ENCODE measurements around the gene VAPB. TPM values are rescaled to one million over a fixed set of nuclear protein-coding genes. Genes with fewer than 3 reads are reported as not detected.

VAPB gene
- total and polyA plus RNA-seq, 2 of the 4 experiments (the other 2 are of a cell fraction) = 9.1 to 26.0 TPM

DNA sequence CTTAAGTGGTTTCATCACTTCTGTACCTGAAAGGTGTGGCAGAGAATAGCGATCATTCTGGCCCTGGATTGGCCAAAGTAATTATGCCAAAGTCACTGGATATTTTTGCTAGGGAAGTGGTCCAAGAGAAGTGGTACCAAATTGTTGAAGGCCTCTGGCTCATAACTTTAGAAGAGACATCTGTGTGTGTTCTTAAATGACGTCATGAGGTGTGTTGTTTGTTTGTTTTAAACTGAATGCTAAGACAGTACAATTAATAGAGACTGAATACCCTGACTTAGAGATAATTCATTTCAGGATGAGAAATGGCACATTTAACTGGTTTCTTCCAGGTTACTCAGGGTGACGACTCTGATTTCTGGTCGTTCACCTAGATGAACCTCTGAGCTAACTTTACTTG lies 3.3 kb downstream of the VAPB start:
- peaks cover 8% of the 10 kb centered on the region for H3K4me1 ChIP-seq (ENCODE audit: control insufficient read depth, insufficient read depth, low read length)
- in situ Hi-C loops (cut with MboI; ENCODE audit: low sequenced_read_pairs) = no loop called here
- no peak overlapping the region for H3K9ac ChIP-seq (ENCODE audit: low read depth, low read length)
- no peak overlapping the region for H2BK15ac ChIP-seq (ENCODE audit: low read depth, low read length)
- no peak overlapping the region for H3K56ac ChIP-seq (ENCODE audit: extremely low read depth, insufficient read depth, low read length)
- no peak overlapping the region for H2AK9ac ChIP-seq (replicated peaks; ENCODE audit: low read depth, low read length, poor library complexity)
- no peak overlapping the region for H3K4me2 ChIP-seq (ENCODE audit: low read depth, low read length)
- H3K14ac ChIP-seq (replicated peaks; ENCODE audit: low read depth, low read length) = no peak overlapping the region
- H2BK5ac ChIP-seq (ENCODE audit: low read depth, low read length, poor library complexity, severe bottlenecking) = no peak overlapping the region
- BruUV-seq (replicated peaks) = no TSS peak
- H3K4ac ChIP-seq (ENCODE audit: low read depth, low read length) = no peak overlapping the region
- no peak overlapping the region for H3K23ac ChIP-seq (ENCODE audit: low read depth, low read length)
- ChIA-PET POLR2A (ENCODE audit: unreplicated experiment) (no interaction called here), CTCF (interaction anchor here (1.0 kb wide), 1 partner anchor 259 kb away, joined by 3 read pairs; the partner anchor contains the start of gene STX16)
- no peaks in the 10 kb centered on the region for H3K27me3 ChIP-seq (ENCODE audit: control insufficient read depth, insufficient read depth, low read length)
- DNase-seq (no peak), ATAC-seq (ENCODE audit: low read depth) (no peak)
- intact Hi-C loops (cut with micrococcal nuclease) = no loop called here
- peaks cover 31% of the 10 kb centered on the region for H3K9me1 ChIP-seq (ENCODE audit: insufficient read depth, low read length)
- peaks cover 70% of the 10 kb centered on the region for H4K20me1 ChIP-seq (ENCODE audit: insufficient read depth, low read length)
- H4K91ac ChIP-seq (ENCODE audit: insufficient read depth, low read depth, low read length) = no peak overlapping the region
- no peaks in the 10 kb centered on the region for H3K9me3 ChIP-seq (ENCODE audit: control insufficient read depth, insufficient read depth, low read length)
- peaks cover 12 to 64% of the 10 kb centered on the region in 2 experiments for H3K79me1 ChIP-seq (ENCODE audit: low read depth in 1 of 2, low read length in 2 of 2)
- H3K36me3 ChIP-seq (ENCODE audit: control insufficient read depth, insufficient read depth, low read length) = peaks cover 6% of the 10 kb centered on the region; the same call in 1 of the 2 replicates
- WGBS, 2 experiments (ENCODE audit: extremely low coverage in 2 of 2, insufficient read length in 1 of 2) = no CpG with 5 or more reads among the region's 4 CpGs
- H3K18ac ChIP-seq (ENCODE audit: low read depth, low read length) = no peak overlapping the region
- dilution Hi-C loops (cut with HindIII; ENCODE audit: low sequenced_read_pairs, unreplicated experiment) = no loop called here
- H3K27ac ChIP-seq (ENCODE audit: insufficient read depth, low read length) = no peak overlapping the region
- no peak overlapping the region for H4K5ac ChIP-seq (ENCODE audit: low read depth, low read length)
- H4K8ac ChIP-seq (ENCODE audit: low read depth in 2 of 2, low read length in 2 of 2) = no peak overlapping the region
- H2AK5ac ChIP-seq (ENCODE audit: low read depth, low read length) = no peak overlapping the region
- H2BK20ac ChIP-seq (ENCODE audit: low read depth, low read length) = no peak overlapping the region
- H2BK120ac ChIP-seq (ENCODE audit: low read depth, low read length) = no peak overlapping the region
- TF ChIP-seq CEBPB (IDR thresholded peaks at IDR 0.05; ENCODE audit: low read depth, low read length) = no peak
- TF ChIP-seq, protein P1, sequence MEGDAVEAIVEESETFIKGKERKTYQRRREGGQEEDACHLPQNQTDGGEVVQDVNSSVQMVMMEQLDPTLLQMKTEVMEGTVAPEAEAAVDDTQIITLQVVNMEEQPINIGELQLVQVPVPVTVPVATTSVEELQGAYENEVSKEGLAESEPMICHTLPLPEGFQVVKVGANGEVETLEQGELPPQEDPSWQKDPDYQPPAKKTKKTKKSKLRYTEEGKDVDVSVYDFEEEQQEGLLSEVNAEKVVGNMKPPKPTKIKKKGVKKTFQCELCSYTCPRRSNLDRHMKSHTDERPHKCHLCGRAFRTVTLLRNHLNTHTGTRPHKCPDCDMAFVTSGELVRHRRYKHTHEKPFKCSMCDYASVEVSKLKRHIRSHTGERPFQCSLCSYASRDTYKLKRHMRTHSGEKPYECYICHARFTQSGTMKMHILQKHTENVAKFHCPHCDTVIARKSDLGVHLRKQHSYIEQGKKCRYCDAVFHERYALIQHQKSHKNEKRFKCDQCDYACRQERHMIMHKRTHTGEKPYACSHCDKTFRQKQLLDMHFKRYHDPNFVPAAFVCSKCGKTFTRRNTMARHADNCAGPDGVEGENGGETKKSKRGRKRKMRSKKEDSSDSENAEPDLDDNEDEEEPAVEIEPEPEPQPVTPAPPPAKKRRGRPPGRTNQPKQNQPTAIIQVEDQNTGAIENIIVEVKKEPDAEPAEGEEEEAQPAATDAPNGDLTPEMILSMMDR (conservative IDR thresholded peaks at IDR 0.05; ENCODE audit: low read depth, low read length) = no peak
- no peak for TF ChIP-seq NFE2L2 (IDR thresholded peaks at IDR 0.05; ENCODE audit: low read depth, low read length)
- TF ChIP-seq, protein P2, sequence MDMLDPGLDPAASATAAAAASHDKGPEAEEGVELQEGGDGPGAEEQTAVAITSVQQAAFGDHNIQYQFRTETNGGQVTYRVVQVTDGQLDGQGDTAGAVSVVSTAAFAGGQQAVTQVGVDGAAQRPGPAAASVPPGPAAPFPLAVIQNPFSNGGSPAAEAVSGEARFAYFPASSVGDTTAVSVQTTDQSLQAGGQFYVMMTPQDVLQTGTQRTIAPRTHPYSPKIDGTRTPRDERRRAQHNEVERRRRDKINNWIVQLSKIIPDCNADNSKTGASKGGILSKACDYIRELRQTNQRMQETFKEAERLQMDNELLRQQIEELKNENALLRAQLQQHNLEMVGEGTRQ (IDR thresholded peaks at IDR 0.05; ENCODE audit: low read depth, low read length) = no peak
- TF ChIP-seq RFX5 (IDR thresholded peaks at IDR 0.05; ENCODE audit: low read depth, low read length) = no peak
- TF ChIP-seq BHLHE40 (IDR thresholded peaks at IDR 0.05; ENCODE audit: low read depth, low read length) = no peak
- TF ChIP-seq, protein P3, sequence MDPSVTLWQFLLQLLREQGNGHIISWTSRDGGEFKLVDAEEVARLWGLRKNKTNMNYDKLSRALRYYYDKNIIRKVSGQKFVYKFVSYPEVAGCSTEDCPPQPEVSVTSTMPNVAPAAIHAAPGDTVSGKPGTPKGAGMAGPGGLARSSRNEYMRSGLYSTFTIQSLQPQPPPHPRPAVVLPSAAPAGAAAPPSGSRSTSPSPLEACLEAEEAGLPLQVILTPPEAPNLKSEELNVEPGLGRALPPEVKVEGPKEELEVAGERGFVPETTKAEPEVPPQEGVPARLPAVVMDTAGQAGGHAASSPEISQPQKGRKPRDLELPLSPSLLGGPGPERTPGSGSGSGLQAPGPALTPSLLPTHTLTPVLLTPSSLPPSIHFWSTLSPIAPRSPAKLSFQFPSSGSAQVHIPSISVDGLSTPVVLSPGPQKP (IDR thresholded peaks at IDR 0.05; ENCODE audit: borderline replicate concordance, low read depth, low read length) = no peak
- TF ChIP-seq RAD21 (IDR thresholded peaks at IDR 0.05; ENCODE audit: low read length) = no peak
- no peak for TF ChIP-seq POLR2A (IDR thresholded peaks at IDR 0.05; ENCODE audit: low read depth, low read length)
- TF ChIP-seq RCOR1 (IDR thresholded peaks at IDR 0.05; ENCODE audit: insufficient replicate concordance, low read length) = no peak
- no peak for TF ChIP-seq SMC3 (IDR thresholded peaks at IDR 0.05; ENCODE audit: low read depth, low read length)
- no peak for TF ChIP-seq MAFK (IDR thresholded peaks at IDR 0.05; ENCODE audit: low read depth, low read length)
- no peak for TF ChIP-seq CHD1 (IDR thresholded peaks at IDR 0.05; ENCODE audit: low read depth, low read length)
- no peak overlapping the region for H3K4me3 ChIP-seq (ENCODE audit: insufficient read depth, low read depth, low read length)
- H2AFZ ChIP-seq (replicated peaks; ENCODE audit: low read length, poor library complexity) = no peak overlapping the region

Measured in IMR-90 (cell line).